GM12892 (cell line): Measurements from ENCODE around the gene DDX1.
"Not testable (repeated sequence)": the region's sequence is repeated elsewhere in the genome, so short reads cannot be mapped to it uniquely, and the experiment has no call there.

Source experiments
- DNase-seq: peaks from one replicate; pipeline ENCODE4 v3.0.0; 2011; ENCODE audit not compliant: insufficient read length
- FAIRE-seq: peaks from 2 replicates; lab custom pipeline; 2011; peaks lifted over from hg19 to GRCh38; lab: Jason Lieb, UNC
- POLR2A ChIP-seq: IDR thresholded peaks from 2 replicates; pipeline ENCODE4 v1.6.1; 2011; ENCODE audit warnings: low read depth, low read length, control low read depth
- POLR2AphosphoS5 ChIP-seq: IDR thresholded peaks from 2 replicates; pipeline ENCODE4 v1.6.1; 2011; ENCODE audit warnings: low read depth, low read length, control low read depth
- TAF1 ChIP-seq: IDR thresholded peaks from 2 replicates; pipeline ENCODE4 v1.6.1; 2011; ENCODE audit warnings: low read depth, mild to moderate bottlenecking, control low read depth, low read length, borderline replicate concordance

DDX1 gene

GRCh38 chr2:15673919-15674636 is 82.4 kb downstream of the DDX1 start:
- no peak for TF ChIP-seq POLR2AphosphoS5
- TF ChIP-seq POLR2A = no peak
- no peak for TF ChIP-seq TAF1
- FAIRE-seq (no peak), DNase-seq (no peak)

GRCh38 chr2:15674637-15675455 is 83.2 kb downstream of the DDX1 start:
- FAIRE-seq (no peak), DNase-seq (no peak)
- TF ChIP-seq POLR2A = no peak
- TF ChIP-seq TAF1 = no peak
- TF ChIP-seq POLR2AphosphoS5 = no peak

GRCh38 chr2:15675456-15676195 is 84.0 kb downstream of the DDX1 start:
- FAIRE-seq = no peak
- no peak for DNase-seq

GRCh38 chr2:15677141-15677843 is 85.6 kb downstream of the DDX1 start:
- DNase-seq = no peak
- TF ChIP-seq POLR2AphosphoS5 (no peak), TAF1 (no peak), POLR2A (no peak)

More at GRCh38 chr2:15675456-15676195, 84.0 kb downstream of the DDX1 start:
- TF ChIP-seq POLR2AphosphoS5 = no peak
- no peak for TF ChIP-seq POLR2A
- TF ChIP-seq TAF1 = no peak

GRCh38 chr2:15678346-15678745 is 86.7 kb downstream of the DDX1 start:
- FAIRE-seq (no peak), DNase-seq (no peak)

More at GRCh38 chr2:15677141-15677843, 85.6 kb downstream of the DDX1 start:
- FAIRE-seq = no peak

GRCh38 chr2:15678909-15679308 is 87.2 kb downstream of the DDX1 start:
- FAIRE-seq (no peak), DNase-seq (no peak)
- TF ChIP-seq POLR2A = no peak

More at GRCh38 chr2:15678346-15678745, 86.7 kb downstream of the DDX1 start:
- TF ChIP-seq TAF1 (no peak), POLR2AphosphoS5 (no peak), POLR2A (no peak)

- FAIRE-seq = no peak
- TF ChIP-seq TAF1 = no peak
- no peak for DNase-seq
Measured at GRCh38 chr2:15679386-15679924, 87.8 kb downstream of the DDX1 start.

GRCh38 chr2:15680132-15680531 is 88.5 kb downstream of the DDX1 start:
- FAIRE-seq, DNase-seq: not testable (repeated sequence)
